Activated CD8-positive, alpha-beta T cell treated with anti-CD3 and anti-CD28 coated beads, Interleukin-2, amount 10 ng/mL, durations not matched to agents 7 days and 5 days (primary cell): ENCODE data around the gene DCST2. TPM values are rescaled to one million over a fixed set of nuclear protein-coding genes. Genes with fewer than 3 reads are reported as not detected.

Experiments used
- ATAC-seq: fragments of 150-1000 bp; cut with Tn5 transposase; one replicate; pipeline ENCODE4 v1.10.0; 2021; ENCODE audit warnings: moderate library complexity
- CTCF ChIA-PET: fragments of 350-600 bp; sonication (Branson Sonifier 250); formaldehyde crosslinking; loops from one replicate; lab custom pipeline; 2021; ENCODE audit warnings: antibody characterized with exemption; lab: Charles Lee
- POLR2A ChIA-PET: fragments of 350-600 bp; sonication (Branson Sonifier 250); formaldehyde crosslinking; loops from one replicate; lab custom pipeline; 2021; ENCODE audit warnings: antibody characterized with exemption; lab: Charles Lee
- DNase-seq: peaks from one replicate; pipeline ENCODE4 v3.0.0-alpha.2; 2020
- H3K27ac Mint-ChIP-seq: one replicate; pipeline ENCODE4 v1.8.0; 2021; ENCODE audit warnings: mild to moderate bottlenecking, mixed read lengths
- H3K27me3 Mint-ChIP-seq: one replicate; pipeline ENCODE4 v1.8.0; 2021; ENCODE audit warnings: low read depth, mixed read lengths
- H3K36me3 Mint-ChIP-seq: one replicate; pipeline ENCODE4 v1.8.0; 2021; ENCODE audit warnings: low read depth, mixed read lengths
- H3K4me1 Mint-ChIP-seq: one replicate; pipeline ENCODE4 v1.8.0; 2021; ENCODE audit warnings: low read depth, mixed read lengths
- H3K4me3 Mint-ChIP-seq: one replicate; pipeline ENCODE4 v1.8.0; 2021; ENCODE audit warnings: mild to moderate bottlenecking, mixed read lengths
- H3K9me3 Mint-ChIP-seq: one replicate; pipeline ENCODE4 v1.8.0; 2022; ENCODE audit warnings: mixed read lengths; ENCODE audit not compliant: insufficient read depth
- total RNA-seq, 2 experiments: library from RNA; stranded (reverse); gene quantifications; one replicate each; pipeline ENCODE4 v1.2.3, GENCODE V29; 2021

Gene DCST2
- total RNA-seq, 2 experiments from 2014 or later = 0.24 to 0.37 TPM

DNA sequence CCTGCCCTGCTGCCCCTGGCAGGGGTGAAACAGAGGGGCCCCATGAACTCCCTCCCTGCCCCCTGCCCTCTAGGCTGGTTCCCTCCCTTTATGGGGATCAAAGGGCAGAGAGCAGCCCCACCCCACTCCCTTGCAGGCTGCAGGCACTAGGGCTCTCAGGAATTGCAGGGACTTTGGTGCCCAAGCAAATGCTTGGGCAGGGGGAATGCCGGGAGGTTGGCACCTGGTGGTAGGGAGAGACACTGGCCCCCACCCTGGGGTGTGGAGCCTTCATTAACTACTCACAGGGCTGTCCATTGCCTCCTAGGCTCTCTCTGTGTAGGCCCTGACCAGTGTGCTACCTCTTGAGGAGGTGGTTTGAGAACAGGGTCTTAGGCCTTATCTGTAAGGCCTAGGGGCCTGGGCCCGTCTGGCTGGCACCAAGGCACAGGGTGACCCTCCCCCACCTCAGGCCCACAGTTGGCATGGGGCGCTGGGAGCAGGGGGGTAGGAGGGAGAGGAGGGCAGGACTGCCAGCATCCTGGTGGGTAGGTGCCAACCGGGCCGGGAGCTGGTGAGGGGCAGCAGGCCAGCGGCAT lies 26.2 kb downstream of the DCST2 start:
- ChIA-PET CTCF (interaction anchor here (0.9 to 3.1 kb wide), 6 partner anchors 8 to 78 kb away, joined by 3 to 38 read pairs (median 4); no protein-coding TSS in a partner anchor), POLR2A (interaction anchor here (0.9 to 1.8 kb wide), 3 partner anchors 9 to 25 kb away, joined by 3 to 4 read pairs (median 4); partner anchors contain the start of gene FLAD1)
- no peaks in the 10 kb centered on the region for H3K9me3 Mint-ChIP-seq
- peaks cover 9% of the 10 kb centered on the region for H3K36me3 Mint-ChIP-seq
- H3K4me1 Mint-ChIP-seq = peaks cover 78% of the 10 kb centered on the region
- DNase-seq (no peak), ATAC-seq (peak; percentile 2)
- no peak overlapping the region for H3K4me3 Mint-ChIP-seq
- peak overlapping the region; percentile 95 for H3K27ac Mint-ChIP-seq
- no peaks in the 10 kb centered on the region for H3K27me3 Mint-ChIP-seq

DNA sequence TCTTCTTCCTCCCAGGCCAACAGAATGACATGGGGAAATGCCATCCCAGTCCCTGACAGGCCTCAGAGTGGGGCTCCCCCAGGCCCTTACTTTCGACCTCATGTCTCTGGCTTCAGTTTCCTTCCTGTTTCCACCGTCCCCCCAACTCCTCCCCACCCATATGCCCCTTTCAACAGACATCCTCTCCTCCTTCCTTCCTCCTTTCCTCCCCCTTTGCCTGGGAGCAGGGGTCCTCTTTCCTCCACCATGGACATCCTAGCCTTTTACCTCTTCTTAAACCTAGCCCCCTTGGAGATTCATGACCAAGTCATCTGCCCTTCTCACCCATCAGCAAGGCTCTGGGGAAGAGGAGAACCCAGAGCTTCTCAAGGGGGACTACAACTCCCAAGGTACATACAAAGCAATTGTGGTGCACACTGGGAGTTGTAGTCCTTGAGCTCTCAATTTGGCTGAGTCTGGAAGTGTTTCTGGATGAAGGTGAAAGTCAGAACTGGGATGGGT lies 26.9 kb downstream of the DCST2 start:
- DNase-seq = peak; percentile 67
- Mint-ChIP-seq H3K36me3 (peaks cover 7% of the 10 kb centered on the region), H3K9me3 (no peaks in the 10 kb centered on the region), H3K4me3 (peak overlapping the region; percentile 63), H3K4me1 (peaks cover 72% of the 10 kb centered on the region), H3K27me3 (no peaks in the 10 kb centered on the region), H3K27ac (peak overlapping the region; percentile 95)
- ChIA-PET CTCF (interaction anchor here (0.5 to 3.1 kb wide), 8 partner anchors 10 to 687 kb away, joined by 3 to 38 read pairs (median 3); partner anchors contain the start of gene FLAD1), POLR2A (interaction anchor here (0.9 to 1.8 kb wide), 3 partner anchors 10 to 24 kb away, joined by 3 to 4 read pairs (median 4); partner anchors contain the start of gene FLAD1)
- ATAC-seq = peak; percentile 45

DNA sequence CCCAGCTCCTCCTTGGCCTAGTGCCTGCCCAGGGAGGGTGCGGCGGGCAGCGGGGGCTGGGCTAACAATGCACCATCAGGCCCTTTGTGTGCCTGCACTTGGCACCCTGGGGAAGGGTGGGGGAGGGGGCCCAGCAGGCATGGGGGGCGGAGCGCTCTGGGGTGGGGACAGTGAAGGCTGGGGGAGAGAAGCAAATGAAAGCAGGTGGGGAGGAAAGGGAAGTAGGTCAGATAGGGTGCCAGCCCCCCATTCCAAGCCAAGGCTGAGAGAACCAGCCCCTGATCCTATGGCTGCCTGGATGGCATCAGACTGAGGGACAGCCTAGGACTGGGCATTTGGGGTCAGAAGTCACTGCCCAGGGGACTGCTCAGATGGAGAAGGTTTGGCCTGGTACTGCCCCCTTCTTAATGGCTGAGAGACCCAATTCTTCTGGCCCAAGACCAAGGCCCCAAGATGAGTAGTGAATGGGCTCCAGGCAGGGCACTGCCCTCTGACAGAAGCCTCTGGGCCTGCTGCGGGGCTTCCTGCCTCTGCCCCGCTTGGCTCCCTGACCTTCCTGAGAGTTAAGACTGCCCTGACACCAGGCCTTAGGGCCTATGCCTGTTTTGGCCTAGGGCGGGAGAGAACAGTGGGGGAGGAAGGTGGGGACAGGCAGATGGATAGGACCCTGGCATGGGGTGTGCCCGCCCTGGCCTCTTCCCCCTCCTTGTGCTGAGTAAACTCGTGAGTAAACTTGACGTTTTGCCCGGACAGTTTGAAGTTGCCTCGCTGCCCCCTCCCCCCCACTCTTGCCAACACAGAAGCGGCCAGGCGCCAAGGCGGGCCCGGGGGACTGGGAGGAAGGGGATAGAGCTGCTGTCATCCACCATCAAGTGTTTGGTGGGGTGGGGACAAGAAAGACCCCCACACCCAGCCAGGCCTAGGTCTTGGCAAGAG lies 28.2 kb downstream of the DCST2 start:
- ATAC-seq (no peak), DNase-seq (no peak)
- no peaks in the 10 kb centered on the region for H3K9me3 Mint-ChIP-seq
- peaks cover 63% of the 10 kb centered on the region for H3K4me1 Mint-ChIP-seq
- H3K4me3 Mint-ChIP-seq = peak overlapping the region; percentile 22
- peak overlapping the region; percentile 95 for H3K27ac Mint-ChIP-seq
- ChIA-PET POLR2A (interaction anchor here (1.8 to 2.1 kb wide), 2 partner anchors 11 to 30 kb away, joined by 4 to 8 read pairs; partner anchors contain the start of gene CKS1B), CTCF (interaction anchor here (0.9 to 3.1 kb wide), 3 partner anchors 12 to 202 kb away, joined by 3 to 38 read pairs (median 4); no protein-coding TSS in a partner anchor)
- no peaks in the 10 kb centered on the region for H3K27me3 Mint-ChIP-seq
- H3K36me3 Mint-ChIP-seq = peaks cover 7% of the 10 kb centered on the region

DNA sequence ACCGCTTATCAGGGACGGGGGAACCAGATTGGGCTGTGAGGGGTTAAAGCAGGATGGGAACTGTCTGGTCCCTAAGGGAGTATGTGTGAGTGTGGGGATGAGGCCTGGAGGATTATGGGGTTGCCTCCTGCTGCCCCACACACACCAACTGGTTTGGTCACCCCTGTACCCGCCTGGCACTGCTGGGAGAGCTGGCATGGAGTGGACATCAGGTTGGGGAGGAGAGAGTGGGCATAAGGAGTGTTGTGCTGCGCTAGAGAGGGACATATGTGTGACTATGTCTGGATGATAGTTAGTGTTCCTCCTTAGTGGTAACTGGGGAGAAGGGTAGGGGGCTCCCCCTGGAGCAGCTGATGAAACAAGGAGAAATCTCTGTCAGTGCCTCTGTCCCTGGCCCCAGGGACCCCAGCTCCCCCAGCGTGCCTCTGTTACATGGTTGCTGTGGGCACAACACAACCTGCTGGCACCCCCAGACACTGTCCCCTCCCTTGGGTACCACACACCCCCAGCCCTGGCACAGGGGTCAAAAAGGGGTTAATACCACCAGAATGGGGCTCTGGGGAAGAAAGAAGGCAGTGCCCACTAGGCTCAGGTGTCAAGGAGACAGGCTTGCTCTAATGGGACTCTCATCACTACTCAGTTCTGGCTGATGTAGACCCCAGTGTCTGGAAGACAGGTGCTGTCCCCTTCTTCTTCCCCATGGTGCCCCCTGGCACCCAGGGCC lies 29.1 kb downstream of the DCST2 start:
- Mint-ChIP-seq H3K27ac (peak overlapping the region; percentile 85), H3K4me1 (peaks cover 63% of the 10 kb centered on the region), H3K27me3 (no peaks in the 10 kb centered on the region), H3K36me3 (peaks cover 7% of the 10 kb centered on the region), H3K9me3 (no peaks in the 10 kb centered on the region), H3K4me3 (peak overlapping the region; percentile 93)
- DNase-seq (no peak), ATAC-seq (no peak)
- POLR2A ChIA-PET = interaction anchor here (2.1 kb wide), 1 partner anchor 29 kb away, joined by 8 read pairs; the partner anchor contains the start of gene CKS1B
- CTCF ChIA-PET = interaction anchor here (1.4 kb wide), 1 partner anchor 13 kb away, joined by 9 read pairs; no protein-coding TSS in a partner anchor

DNA sequence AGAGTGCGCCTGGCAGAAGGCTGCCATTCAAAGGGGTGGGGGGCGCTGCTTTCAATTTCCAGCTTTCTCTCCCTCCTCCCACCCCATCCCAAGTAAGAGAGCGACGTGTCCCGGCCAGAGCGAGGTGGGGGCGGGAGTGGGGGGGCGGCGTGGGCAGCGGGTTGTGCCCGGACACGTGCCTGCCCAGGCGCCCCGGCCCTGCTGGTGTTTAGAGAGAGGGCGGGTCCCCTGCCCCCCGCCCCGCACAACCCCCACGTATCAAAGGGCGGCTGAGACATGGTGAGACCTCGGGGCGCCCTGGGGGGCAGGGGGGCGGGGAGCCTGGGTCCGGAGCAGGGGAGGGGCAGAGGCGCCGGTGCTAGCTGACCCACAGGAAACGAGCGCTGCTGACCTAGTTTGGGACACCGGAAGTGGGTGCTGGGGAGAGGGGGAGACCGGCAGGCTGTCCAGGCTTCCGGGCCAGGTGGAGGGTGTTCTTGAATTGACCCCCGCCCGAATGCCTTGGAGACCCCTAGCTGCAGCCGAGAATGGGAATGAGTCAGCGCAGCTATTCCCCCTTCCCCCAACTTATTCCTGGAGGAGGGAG lies 29.7 kb downstream of the DCST2 start:
- ChIA-PET CTCF (interaction anchor here (1.0 to 1.4 kb wide), 2 partner anchors 13 to 27 kb away, joined by 3 to 9 read pairs; no protein-coding TSS in a partner anchor), POLR2A (interaction anchor here (1.8 to 2.1 kb wide), 2 partner anchors 21 to 29 kb away, joined by 6 to 8 read pairs; partner anchors contain the start of genes CKS1B and FLAD1)
- H3K27ac Mint-ChIP-seq = peak overlapping the region; percentile 87
- ATAC-seq (no peak), DNase-seq (no peak)
- H3K9me3 Mint-ChIP-seq = no peaks in the 10 kb centered on the region
- peaks cover 62% of the 10 kb centered on the region for H3K4me1 Mint-ChIP-seq
- H3K27me3 Mint-ChIP-seq = no peaks in the 10 kb centered on the region
- peaks cover 7% of the 10 kb centered on the region for H3K36me3 Mint-ChIP-seq
- peak overlapping the region; percentile 93 for H3K4me3 Mint-ChIP-seq

DNA sequence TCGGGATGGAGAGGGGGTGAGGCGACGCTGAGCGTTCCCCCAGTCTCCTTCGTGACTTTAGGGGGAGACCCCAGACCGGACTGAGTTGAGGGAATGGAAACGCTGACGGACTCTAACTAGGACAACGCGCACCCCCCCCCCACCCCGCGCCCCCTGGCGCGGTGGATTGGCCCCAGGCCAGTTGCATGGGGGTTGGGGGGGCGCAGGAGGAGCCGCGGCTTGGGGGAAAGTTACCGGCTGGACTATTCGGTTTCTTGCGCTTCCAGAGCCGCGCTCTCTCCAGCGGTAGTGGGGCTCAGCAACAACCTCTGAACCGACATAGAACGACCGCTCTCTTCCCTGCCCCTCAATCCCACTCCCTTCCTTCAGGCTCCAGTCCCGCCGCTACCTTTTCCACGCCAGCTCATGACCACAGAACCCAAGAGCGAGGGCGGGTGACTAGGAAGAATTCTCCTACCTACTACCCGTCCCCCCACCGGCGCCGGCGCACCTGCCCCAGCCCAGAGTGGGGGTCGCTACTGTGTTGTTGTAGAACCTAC lies 30.3 kb downstream of the DCST2 start:
- ChIA-PET CTCF (interaction anchor here (1.0 to 7.9 kb wide), 3 partner anchors 14 to 27 kb away, joined by 3 to 139 read pairs (median 9); partner anchors contain the start of gene FLAD1), POLR2A (interaction anchor here (0.6 to 2.1 kb wide), 3 partner anchors 20 to 72 kb away, joined by 3 to 8 read pairs (median 6); partner anchors contain the start of genes CKS1B and FLAD1)
- peaks cover 7% of the 10 kb centered on the region for H3K36me3 Mint-ChIP-seq
- H3K27me3 Mint-ChIP-seq = no peaks in the 10 kb centered on the region
- ATAC-seq (no peak), DNase-seq (no peak)
- H3K27ac Mint-ChIP-seq = peak overlapping the region; percentile 87
- peaks cover 61% of the 10 kb centered on the region for H3K4me1 Mint-ChIP-seq
- peak overlapping the region; percentile 93 for H3K4me3 Mint-ChIP-seq
- H3K9me3 Mint-ChIP-seq = no peaks in the 10 kb centered on the region

DNA sequence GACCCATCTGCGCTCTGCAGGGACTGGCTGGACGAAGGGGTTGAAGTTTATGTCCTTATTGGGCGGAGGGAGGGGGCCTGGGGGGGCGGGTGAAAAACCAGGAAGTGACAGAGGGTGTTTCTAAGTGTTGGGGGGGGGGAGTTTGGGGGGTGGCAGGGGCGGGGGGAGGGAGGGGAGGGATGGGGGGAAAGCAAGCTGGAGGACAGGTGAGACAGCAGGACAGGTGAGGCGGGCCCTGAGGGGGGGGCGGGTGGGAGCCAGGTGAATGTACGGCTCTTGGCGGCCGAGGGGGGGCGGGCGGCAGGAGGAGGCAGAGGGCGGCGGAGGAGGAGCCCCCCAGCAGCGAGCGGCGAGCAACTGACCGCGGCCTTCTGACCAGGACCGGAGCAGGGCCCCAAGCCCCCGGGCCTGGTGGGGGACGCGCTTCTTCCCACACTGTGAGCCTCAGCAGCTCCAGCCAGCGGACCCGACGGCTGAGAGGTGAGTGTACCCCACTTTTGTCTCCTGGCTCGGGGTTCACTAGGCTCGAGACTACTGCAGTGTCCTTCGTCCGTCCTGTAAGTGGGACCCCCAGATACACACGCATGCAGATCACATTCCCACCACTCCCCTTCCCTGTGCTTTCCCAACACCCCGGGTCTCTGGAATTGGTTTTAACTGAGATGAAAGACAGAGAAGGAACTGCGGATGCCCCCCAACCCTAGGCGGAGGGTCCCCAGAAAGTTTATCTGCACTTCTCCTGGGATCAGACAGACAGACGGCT lies 30.9 kb downstream of the DCST2 start, which contains the start of gene ZBTB7B:
Gene ZBTB7B (plus strand): TSS at position 339 of the 763 bp plus-strand sequence. CDS start 11,859 bp downstream, outside the sequence.
- peak; percentile 0 for ATAC-seq
- no peaks in the 10 kb centered on the region for H3K9me3 Mint-ChIP-seq
- ChIA-PET POLR2A (interaction anchor here (0.6 to 2.1 kb wide), 3 partner anchors 20 to 72 kb away, joined by 3 to 8 read pairs (median 6); partner anchors contain the start of genes CKS1B and FLAD1), CTCF (interaction anchor here (4.2 to 7.9 kb wide), 3 partner anchors 15 to 59 kb away, joined by 18 to 139 read pairs (median 71); partner anchors contain the start of gene FLAD1)
- no peaks in the 10 kb centered on the region for H3K27me3 Mint-ChIP-seq
- H3K36me3 Mint-ChIP-seq = peaks cover 7% of the 10 kb centered on the region
- no peak for DNase-seq
- H3K27ac Mint-ChIP-seq = peak within 1 kb of the TSS; percentile 97
- H3K4me1 Mint-ChIP-seq = peaks cover 62% of the 10 kb centered on the region
- peak within 1 kb of the TSS; percentile 93 for H3K4me3 Mint-ChIP-seq

DNA sequence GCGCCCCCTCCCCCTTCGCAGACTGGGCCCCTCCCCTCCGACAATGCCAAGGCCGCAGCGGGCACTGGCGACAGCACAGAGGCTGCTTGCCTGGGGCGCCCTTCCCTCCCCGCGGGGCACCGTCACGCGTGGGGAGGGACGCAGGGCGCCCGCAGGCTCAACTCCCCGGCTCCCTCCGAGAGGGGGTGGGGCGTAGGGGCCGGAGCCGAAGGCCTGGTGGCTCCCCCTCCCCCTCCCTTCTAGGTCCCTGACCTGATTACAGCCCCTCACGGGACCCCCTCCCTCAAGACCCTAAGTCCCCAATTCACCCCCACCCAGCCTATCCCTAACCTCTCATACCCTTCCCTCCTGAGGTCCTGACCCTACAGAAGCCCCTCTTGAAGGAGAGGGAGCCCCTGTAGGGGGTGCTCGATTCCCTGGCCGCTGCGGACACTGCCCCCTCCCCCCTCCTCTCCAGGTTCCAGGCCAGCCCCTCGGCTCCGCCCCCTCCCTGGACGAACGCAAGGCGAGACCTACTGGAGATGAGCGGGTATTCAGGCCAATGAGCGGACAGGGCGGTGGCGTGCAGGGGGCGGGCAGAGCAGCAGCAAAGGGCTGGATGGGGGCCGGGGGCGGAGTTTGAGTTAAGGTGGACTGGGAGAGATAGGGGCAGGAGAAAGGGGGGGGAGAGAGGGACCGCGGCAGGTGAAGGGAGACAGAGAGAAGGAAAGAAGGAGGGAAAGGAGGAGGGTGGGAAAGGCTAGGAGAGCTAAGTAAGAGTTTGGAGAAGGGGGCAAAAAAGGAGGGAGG lies 31.7 kb downstream of the DCST2 start:
- peaks cover 62% of the 10 kb centered on the region for H3K4me1 Mint-ChIP-seq
- peak; percentile 76 for ATAC-seq
- H3K9me3 Mint-ChIP-seq = no peaks in the 10 kb centered on the region
- no peaks in the 10 kb centered on the region for H3K27me3 Mint-ChIP-seq
- H3K4me3 Mint-ChIP-seq = peak overlapping the region; percentile 86
- peak overlapping the region; percentile 97 for H3K27ac Mint-ChIP-seq
- H3K36me3 Mint-ChIP-seq = peaks cover 7% of the 10 kb centered on the region
- ChIA-PET CTCF (interaction anchor here (0.9 to 7.9 kb wide), 8 partner anchors 11 to 1343 kb away, joined by 3 to 139 read pairs (median 18); partner anchors contain the start of genes FLAD1, PBXIP1 and PYGO2), POLR2A (interaction anchor here (0.7 to 1.8 kb wide), 3 partner anchors 9 to 46 kb away, joined by 4 to 6 read pairs (median 4); partner anchors contain the start of genes FLAD1 and PBXIP1)
- DNase-seq = peak; percentile 100

DNA sequence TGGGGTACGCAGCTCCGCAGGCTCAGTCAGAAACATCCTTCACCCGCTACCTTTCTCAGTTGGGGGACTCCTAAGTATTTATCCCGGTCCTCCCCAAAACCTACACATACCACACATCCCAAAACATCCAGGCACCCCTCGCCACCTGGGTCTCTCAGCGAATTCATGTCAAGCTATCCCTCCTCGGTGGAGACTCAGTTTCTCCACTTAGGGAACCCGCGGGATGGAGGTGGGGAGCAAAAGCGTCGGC lies 32.2 kb downstream of the DCST2 start:
- Mint-ChIP-seq H3K27ac (peak overlapping the region; percentile 79), H3K4me1 (peaks cover 57% of the 10 kb centered on the region), H3K4me3 (peak overlapping the region; percentile 86), H3K36me3 (peaks cover 6% of the 10 kb centered on the region), H3K27me3 (no peaks in the 10 kb centered on the region), H3K9me3 (no peaks in the 10 kb centered on the region)
- DNase-seq (no peak), ATAC-seq (no peak)
- CTCF ChIA-PET = interaction anchor here (0.9 to 7.9 kb wide), 8 partner anchors 11 to 1342 kb away, joined by 3 to 139 read pairs (median 18); partner anchors contain the start of genes FLAD1, PBXIP1 and PYGO2
- POLR2A ChIA-PET = interaction anchor here (0.7 to 1.2 kb wide), 3 partner anchors 9 to 65 kb away, joined by 4 read pairs; partner anchors contain the start of genes PBXIP1 and PMVK
